GM23338 (cell line): ENCODE measurements around the gene CHD5. TPM values are rescaled to one million over a fixed set of nuclear protein-coding genes. Genes with fewer than 3 reads are reported as not detected.

Experiments
- ATAC-seq: fragments of 200-7000 bp; cut with Tn5 transposase; 3 replicates; pipeline ENCODE4 v1.9.1; 2020
- DNase-seq: peaks from one replicate; pipeline ENCODE4 v3.0.0-alpha.2; 2015; ENCODE audit warnings: low spot score
- H2AFZ ChIP-seq: fragments of 200-600 bp; sonication (generic); 2 replicates; pipeline ENCODE4 v1.8.0; 2016; ENCODE audit warnings: antibody characterized with exemption, mild to moderate bottlenecking, moderate library complexity
- H3F3A ChIP-seq: fragments of 200-600 bp; sonication (generic); replicated peaks from 2 replicates; pipeline ENCODE4 v1.8.0; 2017; ENCODE audit warnings: antibody characterized with exemption, mixed run types, low read depth
- H3K27ac ChIP-seq: fragments of 200-600 bp; sonication (generic); 2 replicates; pipeline ENCODE4 v1.6.1; 2016; ENCODE audit warnings: low read depth
- H3K27me3 ChIP-seq: fragments of 200-600 bp; sonication (generic); 2 replicates; pipeline ENCODE4 v1.8.0; 2016; ENCODE audit warnings: mild to moderate bottlenecking, mixed run types, moderate library complexity; ENCODE audit not compliant: insufficient read depth
- H3K36me3 ChIP-seq: fragments of 200-600 bp; sonication (generic); 2 replicates; pipeline ENCODE4 v1.8.0; 2016; ENCODE audit warnings: mild to moderate bottlenecking; ENCODE audit not compliant: insufficient read depth
- H3K4me1 ChIP-seq: fragments of 200-600 bp; sonication (generic); 2 replicates; pipeline ENCODE4 v1.8.0; 2016; ENCODE audit warnings: mild to moderate bottlenecking, moderate library complexity; ENCODE audit not compliant: insufficient read depth
- H3K4me2 ChIP-seq: fragments of 200-600 bp; sonication (generic); 2 replicates; pipeline ENCODE4 v1.7.1; 2017; ENCODE audit warnings: mixed run types
- H3K4me3 ChIP-seq: fragments of 200-600 bp; sonication (generic); 2 replicates; pipeline ENCODE4 v1.6.1; 2016; ENCODE audit warnings: mixed run types
- H3K79me2 ChIP-seq: fragments of 200-600 bp; sonication (generic); replicated peaks from 2 replicates; pipeline ENCODE4 v1.8.0; 2017; ENCODE audit warnings: mild to moderate bottlenecking; ENCODE audit not compliant: insufficient read depth
- H3K9me2 ChIP-seq: fragments of 200-600 bp; sonication (generic); 2 replicates; pipeline ENCODE4 v1.8.0; 2017; ENCODE audit not compliant: insufficient read depth
- H4K20me1 ChIP-seq: fragments of 200-600 bp; sonication (generic); replicated peaks from 2 replicates; pipeline ENCODE4 v1.8.0; 2017; ENCODE audit warnings: mild to moderate bottlenecking; ENCODE audit not compliant: insufficient read depth
- H3K27ac Mint-ChIP-seq: 2 replicates; pipeline ENCODE4 v1.8.0; 2020; ENCODE audit warnings: inconsistent platforms, mild to moderate bottlenecking, moderate library complexity, mixed read lengths
- H3K27me3 Mint-ChIP-seq: 3 replicates; pipeline ENCODE4 v1.8.0; 2022; ENCODE audit warnings: low read depth, mild to moderate bottlenecking, moderate library complexity, mixed read lengths, inconsistent platforms; ENCODE audit not compliant: insufficient read depth, poor library complexity
- H3K36me3 Mint-ChIP-seq: 3 replicates; pipeline ENCODE4 v1.8.0; 2021; ENCODE audit warnings: low read depth, mild to moderate bottlenecking, inconsistent platforms, moderate library complexity, mixed read lengths
- H3K4me1 Mint-ChIP-seq: 3 replicates; pipeline ENCODE4 v1.8.0; 2020; ENCODE audit warnings: mild to moderate bottlenecking, inconsistent platforms, mixed read lengths
- H3K4me3 Mint-ChIP-seq: 3 replicates; pipeline ENCODE4 v1.8.0; 2021; ENCODE audit warnings: moderate library complexity, mild to moderate bottlenecking, inconsistent platforms, mixed read lengths
- H3K9me3 Mint-ChIP-seq: 3 replicates; pipeline ENCODE4 v1.8.0; 2020; ENCODE audit warnings: moderate library complexity, mild to moderate bottlenecking, inconsistent platforms, mixed read lengths
- CREB1 ChIP-seq: fragments of 250-450 bp; sonication (Bioruptor Pico); IDR thresholded peaks from 2 replicates; pipeline ENCODE4 v1.5.0; 2020; ENCODE audit warnings: low read depth, mild to moderate bottlenecking, moderate library complexity
- CTCF ChIP-seq, 2 experiments: fragments of 200-600 bp in 1 of 2; sonication (generic) in 1 of 2; conservative IDR thresholded peaks; 2 replicates each; pipeline versions ENCODE4 v1.5.1 to v1.6.1; 2016 to 2017; ENCODE audit warnings: antibody characterized with exemption in 2 of 2, low read depth in 2 of 2, mild to moderate bottlenecking in 2 of 2, moderate library complexity in 1 of 2
- EZH2 ChIP-seq: fragments of 200-600 bp; sonication (generic); IDR thresholded peaks from one replicate; pipeline ENCODE4 v1.8.0; 2017; ENCODE audit warnings: antibody characterized with exemption, mild to moderate bottlenecking, low read depth; ENCODE audit not compliant: unreplicated experiment
- EZH2phosphoT487 ChIP-seq: fragments of 200-600 bp; sonication (generic); IDR thresholded peaks from one replicate; pipeline ENCODE4 v1.8.1; 2018; ENCODE audit warnings: antibody characterized with exemption; ENCODE audit not compliant: unreplicated experiment
- JUNB ChIP-seq: IDR thresholded peaks from one replicate; pipeline ENCODE4 v1.6.1; 2016; ENCODE audit warnings: antibody characterized with exemption; ENCODE audit not compliant: unreplicated experiment
- POLR2AphosphoS5 ChIP-seq: IDR thresholded peaks from 2 replicates; pipeline ENCODE4 v1.6.1; 2016; ENCODE audit warnings: antibody characterized with exemption, low read depth
- REST ChIP-seq: IDR thresholded peaks from one replicate; pipeline ENCODE4 v1.6.1; 2018; ENCODE audit warnings: antibody characterized with exemption; ENCODE audit not compliant: unreplicated experiment
- STAT1 ChIP-seq: IDR thresholded peaks from one replicate; pipeline ENCODE4 v1.6.1; 2016; ENCODE audit warnings: antibody characterized with exemption; ENCODE audit not compliant: unreplicated experiment
- ZNF114 ChIP-seq: fragments of 250-450 bp; sonication (Bioruptor Pico); IDR thresholded peaks from 2 replicates; pipeline ENCODE4 v1.5.0; 2020; ENCODE audit warnings: mild to moderate bottlenecking, moderate library complexity
- ZNF462 ChIP-seq: fragments of 250-450 bp; sonication (Bioruptor Pico); IDR thresholded peaks from 2 replicates; pipeline ENCODE4 v1.5.0; 2020; ENCODE audit warnings: mild to moderate bottlenecking, moderate library complexity
- polyA plus RNA-seq: library from polyadenylated mRNA; unstranded; fragments of >200 nt; fragmentation: Nextera tagmentation; extraction: Ambion mirVana; gene quantifications from 2 replicates; pipeline ENCODE4 v1.2.1, GENCODE V29; 2016
- total RNA-seq: library from RNA; depleted of rRNA; stranded (reverse); fragments of >200 nt; shearing (Covaris generic); gene quantifications from 2 replicates; pipeline ENCODE4 v1.2.3, GENCODE V29; 2014

Gene CHD5
- total and polyA plus RNA-seq, 2 experiments from 2014 or later: 0.32 to 1.0 TPM

GRCh38 chr1:6223617-6224016, 43.5 kb upstream of the CHD5 start:
- Histone ChIP-seq H3K4me3 (no peak overlapping the region), H3K27ac (no peak overlapping the region), H3F3A (peaks cover 12% of the 10 kb centered on the region; the same call in 1 of the 2 replicates), H3K4me1 (no peaks in the 10 kb centered on the region), H3K27me3 (no peaks in the 10 kb centered on the region), H3K36me3 (peaks cover 29% of the 10 kb centered on the region), H2AFZ (no peak overlapping the region), H3K4me2 (no peak overlapping the region), H3K9me2 (no peaks in the 10 kb centered on the region), H4K20me1 (peaks cover 28% of the 10 kb centered on the region), H3K79me2 (peaks cover 11% of the 10 kb centered on the region)
- H3K27me3 Mint-ChIP-seq: peaks cover 16% of the 10 kb centered on the region
- H3K36me3 Mint-ChIP-seq: peaks cover 66% of the 10 kb centered on the region
- no peak for TF ChIP-seq CTCF (conservative IDR thresholded peaks at IDR 0.05; ENCODE audit: low read depth in 2 of 2)
- no peak for TF ChIP-seq REST
- no peak for TF ChIP-seq ZNF462 (CRISPR knock-in tag)
- TF ChIP-seq JUNB: no peak
- no peak for TF ChIP-seq CREB1 (CRISPR knock-in tag)
- no peak for TF ChIP-seq STAT1
- no peak for TF ChIP-seq POLR2AphosphoS5
- TF ChIP-seq EZH2phosphoT487: no peak
- no peak for TF ChIP-seq ZNF114 (CRISPR knock-in tag)
- TF ChIP-seq EZH2: no peak
- peaks cover under 1% of the 10 kb centered on the region; the same call in 1 of the 3 replicates for H3K4me1 Mint-ChIP-seq
- H3K27ac Mint-ChIP-seq: no peak overlapping the region
- ATAC-seq (no peak), DNase-seq (no peak)
- H3K4me3 Mint-ChIP-seq: no peak overlapping the region
- no peaks in the 10 kb centered on the region for H3K9me3 Mint-ChIP-seq
